Osteoblast (primary cell): Measurements from ENCODE around the gene ZDHHC8. TPM values are rescaled to one million over a fixed set of nuclear protein-coding genes. Genes with fewer than 3 reads are reported as not detected.

Source experiments
- DNase-seq: peaks from one replicate; pipeline ENCODE4 v3.0.0; 2011; ENCODE audit warnings: low spot score, mixed read lengths; ENCODE audit not compliant: insufficient read length; ENCODE audit errors: missing footprints
- H2AFZ ChIP-seq: 2 replicates; pipeline ENCODE4 v1.6.0; 2011; ENCODE audit warnings: mild to moderate bottlenecking, low read length
- H3K27ac ChIP-seq: 2 replicates; pipeline ENCODE4 v1.5.1; 2011; ENCODE audit warnings: mild to moderate bottlenecking, low read depth, low read length, moderate library complexity
- H3K27me3 ChIP-seq: 2 replicates; pipeline ENCODE4 v1.6.0; 2012; ENCODE audit warnings: mild to moderate bottlenecking, control low read depth, inconsistent platforms, low read length, moderate library complexity; ENCODE audit not compliant: insufficient read depth
- H3K36me3 ChIP-seq: 2 replicates; pipeline ENCODE4 v1.5.1; 2011; ENCODE audit warnings: mild to moderate bottlenecking, low read length, control low read depth, moderate library complexity; ENCODE audit not compliant: insufficient read depth
- H3K4me1 ChIP-seq: 2 replicates; pipeline ENCODE4 v1.5.1; 2011; ENCODE audit warnings: mild to moderate bottlenecking, low read length, control low read depth, moderate library complexity; ENCODE audit not compliant: insufficient read depth
- H3K4me2 ChIP-seq: 2 replicates; pipeline ENCODE4 v1.6.0; 2011; ENCODE audit warnings: mild to moderate bottlenecking, low read length; ENCODE audit not compliant: insufficient read depth
- H3K4me3 ChIP-seq: fragments of 200-600 bp; sonication (generic); 3 replicates; pipeline ENCODE4 v1.5.1; 2012; ENCODE audit warnings: mild to moderate bottlenecking, low read length, inconsistent platforms; ENCODE audit not compliant: insufficient read depth
- H3K79me2 ChIP-seq: 2 replicates; pipeline ENCODE4 v1.6.0; 2012; ENCODE audit warnings: mild to moderate bottlenecking, low read length, control low read depth, inconsistent platforms; ENCODE audit not compliant: insufficient read depth
- H3K9me3 ChIP-seq: 2 replicates; pipeline ENCODE4 v1.5.1; 2011; ENCODE audit warnings: low read depth, low read length, control low read depth
- H4K20me1 ChIP-seq: 2 replicates; pipeline ENCODE4 v1.6.0; 2012; ENCODE audit warnings: mild to moderate bottlenecking, low read length, control low read depth; ENCODE audit not compliant: insufficient read depth
- CTCF ChIP-seq: IDR thresholded peaks from 2 replicates; pipeline ENCODE4 v1.5.1; 2011; ENCODE audit warnings: mild to moderate bottlenecking, low read depth, low read length, moderate library complexity; ENCODE audit errors: extremely low read depth
- total RNA-seq: library from RNA; depleted of rRNA; stranded (reverse); fragments of >200 nt; gene quantifications from 2 replicates; pipeline ENCODE4 v1.2.3, GENCODE V29; 2012

Gene ZDHHC8
- total RNA-seq, 1 donor, result 9.8 TPM

GRCh38 chr22:20096574-20097420 lies 34.8 kb upstream of the ZDHHC8 start:
- Histone ChIP-seq H3K4me2 (no peak overlapping the region), H3K4me1 (no peaks in the 10 kb centered on the region), H3K27ac (no peak overlapping the region), H4K20me1 (peaks cover 16% of the 10 kb centered on the region), H3K79me2 (peaks cover 79% of the 10 kb centered on the region), H2AFZ (no peak overlapping the region), H3K4me3 (no peak overlapping the region), H3K27me3 (no peaks in the 10 kb centered on the region), H3K9me3 (no peaks in the 10 kb centered on the region), H3K36me3 (peaks cover 89% of the 10 kb centered on the region)
- no peak for TF ChIP-seq CTCF
- peak; percentile 44 for DNase-seq

DNA sequence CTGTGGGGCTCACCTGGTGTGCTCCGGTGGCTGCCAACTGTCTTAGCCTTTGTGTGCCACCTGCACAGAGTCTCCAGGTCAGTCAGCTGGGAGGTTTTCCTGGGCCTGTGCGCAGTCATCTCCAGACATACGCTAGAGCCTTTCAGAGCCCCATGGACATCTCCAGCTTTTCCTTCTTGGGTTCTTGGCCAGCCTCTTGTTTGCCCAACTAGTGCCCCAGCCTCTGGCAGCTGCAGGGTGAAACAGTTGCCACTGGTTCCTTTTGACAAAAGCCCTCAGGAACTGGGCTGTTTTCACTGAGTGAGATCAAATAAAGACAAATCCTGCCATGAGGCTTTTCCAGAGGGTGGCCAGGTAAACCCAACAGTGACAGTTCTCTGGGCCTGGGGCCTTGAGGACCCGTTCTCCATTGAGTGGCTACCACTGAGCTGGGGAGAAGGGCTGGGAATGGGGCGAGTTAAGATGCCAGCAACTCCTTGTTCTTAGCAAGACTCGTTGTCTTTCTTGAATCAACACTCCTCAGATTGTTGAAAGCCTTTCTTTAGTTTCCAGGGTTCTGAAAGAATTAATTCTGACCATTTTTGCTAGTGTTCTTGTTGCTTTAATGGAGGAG lies 32.4 kb upstream of the ZDHHC8 start:
- Histone ChIP-seq H3K79me2 (peaks cover 83% of the 10 kb centered on the region), H4K20me1 (peaks cover 20% of the 10 kb centered on the region), H2AFZ (no peak overlapping the region), H3K27me3 (no peaks in the 10 kb centered on the region), H3K36me3 (peaks cover 77% of the 10 kb centered on the region), H3K4me1 (no peaks in the 10 kb centered on the region), H3K9me3 (no peaks in the 10 kb centered on the region), H3K4me3 (no peak overlapping the region), H3K27ac (no peak overlapping the region), H3K4me2 (no peak overlapping the region)
- no peak for TF ChIP-seq CTCF
- no peak for DNase-seq

DNA sequence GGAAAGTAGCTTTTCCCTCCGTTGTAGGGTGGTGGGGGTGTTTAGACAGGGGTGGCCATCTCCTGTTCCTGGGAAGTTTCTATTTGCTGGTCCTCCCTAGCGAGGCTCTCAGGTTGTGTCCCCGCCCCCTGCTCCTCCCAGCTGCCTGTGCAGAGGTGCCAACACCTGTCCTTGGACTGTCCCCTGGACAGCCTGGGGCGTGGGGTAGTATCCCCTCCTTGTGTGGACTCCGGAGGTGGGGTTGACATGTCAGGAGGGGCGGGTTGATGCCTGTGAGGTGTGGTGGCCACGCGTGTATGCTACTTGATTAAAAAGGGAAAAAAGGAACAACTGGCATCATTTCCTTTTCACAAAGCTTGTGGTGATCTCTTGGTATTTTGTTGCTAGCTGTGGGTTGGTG lies 30.0 kb upstream of the ZDHHC8 start:
- no peaks in the 10 kb centered on the region for H3K9me3 ChIP-seq
- H3K4me3 ChIP-seq, result no peak overlapping the region
- H3K4me2 ChIP-seq, result no peak overlapping the region
- H3K79me2 ChIP-seq, result peaks cover 83% of the 10 kb centered on the region
- peak; percentile 62 for DNase-seq
- H4K20me1 ChIP-seq, result peaks cover 25% of the 10 kb centered on the region
- H3K4me1 ChIP-seq, result no peaks in the 10 kb centered on the region
- no peak overlapping the region for H2AFZ ChIP-seq
- H3K36me3 ChIP-seq, result peaks cover 74% of the 10 kb centered on the region
- no peaks in the 10 kb centered on the region for H3K27me3 ChIP-seq
- no peak for TF ChIP-seq CTCF
- H3K27ac ChIP-seq, result no peak overlapping the region

- Histone ChIP-seq H2AFZ (no peak overlapping the region), H4K20me1 (peaks cover 24% of the 10 kb centered on the region), H3K9me3 (no peaks in the 10 kb centered on the region), H3K4me3 (no peak overlapping the region), H3K27me3 (no peaks in the 10 kb centered on the region), H3K4me2 (no peak overlapping the region), H3K79me2 (peaks cover 79% of the 10 kb centered on the region), H3K4me1 (no peaks in the 10 kb centered on the region), H3K27ac (no peak overlapping the region), H3K36me3 (peaks cover 75% of the 10 kb centered on the region)
- no peak for TF ChIP-seq CTCF
- peak; percentile 36 for DNase-seq
Measured at GRCh38 chr22:20102203-20102780, 29.3 kb upstream of the ZDHHC8 start.
